ENCODE measurements around the gene C2orf42.
"Not testable (repeated sequence)": the region's sequence is repeated elsewhere in the genome, so short reads cannot be mapped to it uniquely, and the experiment has no call there.

Gene C2orf42

GRCh38 chr2:70190418-70191243, at the start of gene C2orf42:
Gene C2orf42 (minus strand): TSS chr2:70191019. CDS start chr2:70181985, 9,034 bp downstream.
- peak; percentile 91 for DNase-seq

GRCh38 chr2:70240599-70240998, 49.8 kb upstream of the C2orf42 start:
- DNase-seq, result no peak

GRCh38 chr2:70233926-70234325, 43.1 kb upstream of the C2orf42 start:
- no peak for DNase-seq

- no peak for DNase-seq
These were observed 36.0 kb upstream of the C2orf42 start for GRCh38 chr2:70226781-70227180.

- DNase-seq, result not testable (repeated sequence)
These were observed 32.5 kb upstream of the C2orf42 start for GRCh38 chr2:70223305-70223704.

- no peak for DNase-seq
These were observed 24.2 kb upstream of the C2orf42 start for GRCh38 chr2:70214953-70215549.

- DNase-seq, result no peak
These were observed 23.5 kb upstream of the C2orf42 start for GRCh38 chr2:70214365-70214764.

GRCh38 chr2:70212298-70212932, 21.6 kb upstream of the C2orf42 start:
- no peak for DNase-seq

- no peak for DNase-seq
These were observed 20.8 kb upstream of the C2orf42 start for GRCh38 chr2:70211595-70211994.

- no peak for DNase-seq
These were observed 13.6 kb upstream of the C2orf42 start for GRCh38 chr2:70204452-70204851.

GRCh38 chr2:70203086-70203485, 12.3 kb upstream of the C2orf42 start:
- no peak for DNase-seq

- no peak for DNase-seq
These were observed 11.5 kb upstream of the C2orf42 start for GRCh38 chr2:70202236-70202806.

- DNase-seq, result no peak
These were observed 11.0 kb upstream of the C2orf42 start for GRCh38 chr2:70201831-70202230.

GRCh38 chr2:70201225-70201768, 10.5 kb upstream of the C2orf42 start:
- no peak for DNase-seq

- DNase-seq, result no peak
These were observed 8.6 kb upstream of the C2orf42 start for GRCh38 chr2:70199320-70199864.

- no peak for DNase-seq
These were observed 1.7 kb upstream of the C2orf42 start for GRCh38 chr2:70192516-70192915.

- no peak for DNase-seq
These were observed 471 bp upstream of the C2orf42 start for GRCh38 chr2:70191244-70191735.

GRCh38 chr2:70188460-70188859, 2.4 kb downstream of the C2orf42 start:
- no peak for DNase-seq

- not testable (repeated sequence) for DNase-seq
These were observed 3.6 kb downstream of the C2orf42 start for GRCh38 chr2:70187170-70187569.

GRCh38 chr2:70182689-70183088, 8.1 kb downstream of the C2orf42 start:
- DNase-seq, result no peak

GRCh38 chr2:70181363-70181956, 9.4 kb downstream of the C2orf42 start:
- DNase-seq, result no peak

GRCh38 chr2:70173520-70173919, 17.3 kb downstream of the C2orf42 start:
- DNase-seq, result no peak

All from NCI-H510A treated with DMSO at 0.1 percent for 48 hours (cell line).